ENCODE results near the gene COPS3.

The COPS3 gene

DNA sequence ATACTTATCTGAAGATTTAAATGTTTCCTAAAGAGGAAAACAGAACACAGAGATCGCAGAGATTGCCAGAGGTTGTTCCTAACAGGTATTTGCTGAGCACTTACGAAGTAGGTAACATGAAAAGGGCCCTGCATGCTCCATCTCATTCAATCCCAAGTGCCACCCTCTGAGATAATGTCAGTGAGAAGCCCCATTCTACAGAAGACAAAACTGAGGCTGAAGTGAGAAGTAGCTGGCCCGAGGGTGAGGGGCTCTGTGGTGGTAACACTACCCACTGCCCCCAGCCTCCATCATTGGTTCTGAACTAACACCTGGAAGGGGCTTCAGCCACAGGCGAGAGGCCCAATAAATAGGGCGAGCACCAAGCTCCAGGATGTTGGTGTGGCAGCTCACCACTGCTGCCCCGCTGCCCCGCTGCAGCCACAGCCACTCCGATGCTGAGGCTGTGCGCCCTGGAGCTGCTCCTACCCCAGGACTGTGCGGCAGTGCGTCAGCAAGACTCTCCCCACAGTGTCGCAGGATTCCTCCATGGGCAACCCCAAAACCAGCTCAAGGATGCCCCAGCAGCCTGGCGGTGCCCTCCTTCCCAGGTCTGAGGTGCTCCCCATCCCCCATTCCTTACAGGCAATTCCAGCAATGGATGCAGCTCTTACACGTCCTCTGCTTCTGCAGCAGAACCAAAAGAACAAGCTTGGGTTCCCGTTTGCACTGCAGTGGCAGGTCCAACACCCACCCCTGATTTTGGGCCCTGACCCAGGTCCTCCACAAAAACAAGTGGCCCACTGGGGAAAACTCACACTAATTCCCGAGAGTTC lies 54.4 kb downstream of the COPS3 start:
- DNase-seq (ENCODE audit: insufficient read length, low spot score) (no peak), FAIRE-seq (no peak)
- TF ChIP-seq POU2F2 (IDR thresholded peaks at IDR 0.05; ENCODE audit: low read depth, low read length): no peak
- TF ChIP-seq SPI1 (IDR thresholded peaks at IDR 0.05; ENCODE audit: low read depth, low read length): no peak
- TF ChIP-seq PAX5 (IDR thresholded peaks at IDR 0.05; ENCODE audit: insufficient read depth, low read length, severe bottlenecking): no peak
- TF ChIP-seq TAF1 (IDR thresholded peaks at IDR 0.05; ENCODE audit: low read depth, low read length): no peak
- TF ChIP-seq POLR2A (IDR thresholded peaks at IDR 0.05; ENCODE audit: low read depth, low read length): no peak
- TF ChIP-seq POLR2AphosphoS5 (IDR thresholded peaks at IDR 0.05; ENCODE audit: low read depth, low read length): no peak

DNA sequence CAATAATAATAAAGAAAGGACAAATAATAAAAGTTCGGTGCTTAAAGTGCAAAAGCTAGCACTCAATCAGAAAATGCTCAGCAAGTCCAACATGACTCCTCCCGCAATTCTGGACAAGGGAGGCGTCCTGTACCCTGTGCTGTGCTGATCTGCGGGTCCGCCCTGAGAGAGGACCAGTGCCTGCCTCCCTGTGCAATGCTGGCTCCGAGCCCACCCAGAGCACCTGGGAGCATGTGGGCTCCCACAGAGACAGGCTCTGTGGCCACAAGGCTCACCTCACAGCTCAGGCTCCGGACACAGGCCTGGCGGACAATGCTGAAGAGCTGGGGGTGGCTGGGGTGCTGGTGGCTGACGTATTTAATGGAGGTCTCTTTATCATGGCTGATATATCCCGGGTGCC lies 55.1 kb downstream of the COPS3 start:
- no peak for TF ChIP-seq POLR2AphosphoS5 (IDR thresholded peaks at IDR 0.05; ENCODE audit: low read depth, low read length)
- no peak for TF ChIP-seq TAF1 (IDR thresholded peaks at IDR 0.05; ENCODE audit: low read depth, low read length)
- TF ChIP-seq SPI1 (IDR thresholded peaks at IDR 0.05; ENCODE audit: low read depth, low read length): no peak
- no peak for TF ChIP-seq POLR2A (IDR thresholded peaks at IDR 0.05; ENCODE audit: low read depth, low read length)
- TF ChIP-seq PAX5 (IDR thresholded peaks at IDR 0.05; ENCODE audit: insufficient read depth, low read length, severe bottlenecking): no peak
- TF ChIP-seq POU2F2 (IDR thresholded peaks at IDR 0.05; ENCODE audit: low read depth, low read length): no peak
- DNase-seq (ENCODE audit: insufficient read length, low spot score) (no peak), FAIRE-seq (no peak)

DNA sequence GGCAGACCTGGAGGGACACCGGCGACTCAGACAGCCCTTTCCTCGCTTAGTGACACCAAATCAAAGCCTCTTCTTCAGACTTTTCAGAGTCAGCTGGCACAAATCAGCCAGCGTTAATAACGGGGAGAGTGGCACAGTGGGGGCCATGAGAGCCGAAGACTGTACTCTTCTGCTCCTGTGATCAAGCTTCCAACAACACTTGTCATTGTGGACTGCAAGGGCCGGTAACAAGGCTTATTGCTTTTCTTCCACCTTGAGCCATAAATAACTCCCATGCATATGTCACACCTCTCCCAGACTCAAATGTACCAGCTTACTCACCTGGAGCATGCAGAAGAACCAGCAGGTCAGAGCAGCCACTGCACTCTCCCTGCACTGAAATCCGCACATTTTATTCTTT lies 56.9 kb downstream of the COPS3 start:
- TF ChIP-seq POLR2AphosphoS5 (IDR thresholded peaks at IDR 0.05; ENCODE audit: low read depth, low read length) (no peak), SPI1 (IDR thresholded peaks at IDR 0.05; ENCODE audit: low read depth, low read length) (no peak), PAX5 (IDR thresholded peaks at IDR 0.05; ENCODE audit: insufficient read depth, low read length, severe bottlenecking) (no peak), TAF1 (IDR thresholded peaks at IDR 0.05; ENCODE audit: low read depth, low read length) (no peak), POU2F2 (IDR thresholded peaks at IDR 0.05; ENCODE audit: low read depth, low read length) (no peak), POLR2A (IDR thresholded peaks at IDR 0.05; ENCODE audit: low read depth, low read length) (no peak)
- DNase-seq (ENCODE audit: insufficient read length, low spot score): no peak
- FAIRE-seq: no peak

DNA sequence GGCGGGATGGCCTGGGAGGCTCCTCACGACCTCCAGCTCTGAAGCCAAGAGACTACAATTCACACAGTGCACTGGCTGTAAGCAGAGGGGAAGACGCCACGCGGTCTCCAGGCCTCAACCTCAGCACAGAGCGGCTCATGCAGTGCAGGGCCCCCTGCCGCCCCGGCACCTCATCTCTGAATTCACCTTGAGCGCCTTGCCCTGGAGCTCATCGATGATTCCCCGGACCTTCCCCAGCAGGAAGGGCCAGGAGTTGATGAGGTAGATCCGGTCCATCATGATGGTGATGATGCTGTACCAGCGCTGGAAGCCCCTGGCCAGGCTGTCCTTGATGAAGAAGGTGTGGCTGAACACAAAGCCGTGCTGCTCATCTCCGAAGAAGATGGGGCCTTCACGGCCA lies 57.3 kb downstream of the COPS3 start:
- DNase-seq (ENCODE audit: insufficient read length, low spot score) (no peak), FAIRE-seq (no peak)
- TF ChIP-seq SPI1 (IDR thresholded peaks at IDR 0.05; ENCODE audit: low read depth, low read length) (no peak), PAX5 (IDR thresholded peaks at IDR 0.05; ENCODE audit: insufficient read depth, low read length, severe bottlenecking) (no peak), POLR2AphosphoS5 (IDR thresholded peaks at IDR 0.05; ENCODE audit: low read depth, low read length) (no peak), TAF1 (IDR thresholded peaks at IDR 0.05; ENCODE audit: low read depth, low read length) (no peak), POU2F2 (IDR thresholded peaks at IDR 0.05; ENCODE audit: low read depth, low read length) (no peak), POLR2A (IDR thresholded peaks at IDR 0.05; ENCODE audit: low read depth, low read length) (no peak)

DNA sequence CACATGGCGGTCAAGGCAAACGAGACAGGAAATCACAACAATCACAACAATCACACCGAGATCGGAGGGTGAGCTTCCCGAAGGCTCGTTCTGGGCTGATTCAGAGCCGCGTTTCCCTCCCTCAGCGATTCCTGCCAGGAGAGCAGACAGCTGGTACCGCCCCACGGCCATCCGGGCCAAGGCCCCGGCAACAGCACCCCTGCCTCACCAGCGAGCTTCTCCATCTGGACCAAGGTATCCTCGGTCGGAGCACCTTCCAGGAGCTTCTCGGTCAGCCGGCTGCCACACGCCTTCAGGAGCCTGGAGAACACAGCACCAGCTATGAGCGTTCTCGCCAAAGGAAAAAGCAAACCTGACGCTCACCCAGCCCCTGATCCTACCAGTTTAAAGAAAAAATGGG lies 59.7 kb downstream of the COPS3 start:
- FAIRE-seq (no peak), DNase-seq (ENCODE audit: insufficient read length, low spot score) (no peak)
- TF ChIP-seq POLR2A (IDR thresholded peaks at IDR 0.05; ENCODE audit: low read depth, low read length) (no peak), SPI1 (IDR thresholded peaks at IDR 0.05; ENCODE audit: low read depth, low read length) (no peak), POU2F2 (IDR thresholded peaks at IDR 0.05; ENCODE audit: low read depth, low read length) (no peak), POLR2AphosphoS5 (IDR thresholded peaks at IDR 0.05; ENCODE audit: low read depth, low read length) (no peak), PAX5 (IDR thresholded peaks at IDR 0.05; ENCODE audit: insufficient read depth, low read length, severe bottlenecking) (no peak), TAF1 (IDR thresholded peaks at IDR 0.05; ENCODE audit: low read depth, low read length) (no peak)

DNA sequence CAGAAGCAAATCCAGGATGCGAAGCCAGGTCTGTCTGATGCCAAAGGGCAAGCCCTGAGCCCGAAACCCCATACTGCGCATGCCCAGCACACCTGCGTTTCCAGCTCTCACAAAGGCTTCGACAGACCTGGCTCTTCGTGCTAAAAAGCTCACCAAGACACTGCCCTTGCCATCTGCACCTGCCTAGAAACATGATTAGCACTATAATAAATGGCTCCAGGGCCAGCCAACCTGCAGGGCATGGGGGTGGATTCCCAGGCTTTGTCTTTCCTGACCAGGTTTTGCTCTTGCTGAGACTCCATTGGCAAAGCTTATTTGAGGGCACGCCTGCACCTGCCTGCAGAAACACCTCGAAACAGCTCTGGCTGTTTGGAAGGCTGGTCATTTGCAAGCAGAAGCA lies 60.5 kb downstream of the COPS3 start:
- FAIRE-seq: no peak
- TF ChIP-seq SPI1 (IDR thresholded peaks at IDR 0.05; ENCODE audit: low read depth, low read length) (no peak), POLR2AphosphoS5 (IDR thresholded peaks at IDR 0.05; ENCODE audit: low read depth, low read length) (no peak), PAX5 (IDR thresholded peaks at IDR 0.05; ENCODE audit: insufficient read depth, low read length, severe bottlenecking) (no peak), POU2F2 (IDR thresholded peaks at IDR 0.05; ENCODE audit: low read depth, low read length) (no peak), TAF1 (IDR thresholded peaks at IDR 0.05; ENCODE audit: low read depth, low read length) (no peak), POLR2A (IDR thresholded peaks at IDR 0.05; ENCODE audit: low read depth, low read length) (no peak)

DNA sequence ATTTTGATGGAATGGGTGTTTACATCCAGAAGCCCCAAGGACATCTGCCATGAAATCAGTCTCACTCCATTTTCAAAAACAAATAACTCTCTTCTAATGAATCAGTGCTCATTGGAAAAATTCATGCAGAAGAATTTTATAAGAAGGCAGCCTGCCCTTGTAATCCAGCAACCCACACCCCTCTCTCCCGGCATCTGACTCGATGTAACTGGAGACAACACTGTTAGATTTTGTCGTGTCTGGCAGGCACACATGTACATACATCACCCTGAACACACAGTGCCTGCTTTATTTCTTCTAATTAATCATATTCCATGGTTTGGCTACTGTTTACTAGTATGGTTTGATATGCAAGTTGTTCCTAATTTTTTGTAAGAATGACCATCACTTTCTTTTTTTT lies 63.1 kb downstream of the COPS3 start:
- no peak for DNase-seq (ENCODE audit: insufficient read length, low spot score)
- FAIRE-seq: no peak
- TF ChIP-seq PAX5 (IDR thresholded peaks at IDR 0.05; ENCODE audit: insufficient read depth, low read length, severe bottlenecking): no peak
- TF ChIP-seq TAF1 (IDR thresholded peaks at IDR 0.05; ENCODE audit: low read depth, low read length): no peak
- TF ChIP-seq POLR2A (IDR thresholded peaks at IDR 0.05; ENCODE audit: low read depth, low read length): no peak
- no peak for TF ChIP-seq POLR2AphosphoS5 (IDR thresholded peaks at IDR 0.05; ENCODE audit: low read depth, low read length)
- no peak for TF ChIP-seq POU2F2 (IDR thresholded peaks at IDR 0.05; ENCODE audit: low read depth, low read length)
- no peak for TF ChIP-seq SPI1 (IDR thresholded peaks at IDR 0.05; ENCODE audit: low read depth, low read length)

More for the DNA sequence above, 60.5 kb downstream of the COPS3 start:
- no peak for DNase-seq (ENCODE audit: insufficient read length, low spot score)

DNA sequence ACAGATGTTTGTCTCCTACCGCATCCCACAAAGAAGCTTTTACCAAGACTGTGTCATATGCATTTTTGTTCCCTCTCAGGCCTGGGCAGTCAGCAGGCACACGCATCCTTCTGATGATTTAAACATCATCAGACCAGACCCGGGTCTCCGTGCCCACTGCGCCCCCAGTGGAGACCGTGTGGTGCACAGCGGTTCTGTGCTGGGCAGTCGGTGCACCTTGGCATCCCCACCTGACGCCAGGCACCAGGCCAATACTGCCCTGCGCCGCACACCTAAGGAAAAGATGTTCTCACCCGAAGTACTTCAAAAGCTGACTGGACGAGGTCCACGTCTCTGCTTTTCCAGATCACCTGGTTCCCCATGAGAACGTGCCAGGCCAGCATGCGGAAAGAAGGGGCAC lies 64.3 kb downstream of the COPS3 start:
- DNase-seq (ENCODE audit: insufficient read length, low spot score): no peak
- FAIRE-seq: no peak
- no peak for TF ChIP-seq TAF1 (IDR thresholded peaks at IDR 0.05; ENCODE audit: low read depth, low read length)
- TF ChIP-seq POLR2AphosphoS5 (IDR thresholded peaks at IDR 0.05; ENCODE audit: low read depth, low read length): no peak
- no peak for TF ChIP-seq PAX5 (IDR thresholded peaks at IDR 0.05; ENCODE audit: insufficient read depth, low read length, severe bottlenecking)

DNA sequence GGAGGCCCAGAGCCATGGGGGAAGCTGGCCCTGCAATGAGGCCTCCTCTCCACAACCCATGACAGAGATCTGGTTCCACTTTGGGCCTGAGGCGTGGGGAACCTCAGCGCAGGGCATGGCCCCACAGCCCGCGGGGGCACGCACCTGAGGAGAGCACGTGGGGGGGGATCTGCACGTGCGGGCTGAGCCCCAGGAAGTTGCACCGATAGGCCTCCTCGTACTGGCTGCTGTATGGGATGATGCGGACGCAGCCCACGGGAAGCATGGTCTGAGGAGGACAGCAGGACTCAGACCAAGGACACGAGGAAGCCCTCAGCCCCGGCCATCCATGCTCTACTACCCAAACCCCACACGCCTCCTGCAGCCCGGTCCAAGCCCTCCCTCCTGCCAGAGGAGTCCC lies 64.8 kb downstream of the COPS3 start:
- TF ChIP-seq POLR2A (IDR thresholded peaks at IDR 0.05; ENCODE audit: low read depth, low read length) (no peak), PAX5 (IDR thresholded peaks at IDR 0.05; ENCODE audit: insufficient read depth, low read length, severe bottlenecking) (no peak), TAF1 (IDR thresholded peaks at IDR 0.05; ENCODE audit: low read depth, low read length) (no peak), POLR2AphosphoS5 (IDR thresholded peaks at IDR 0.05; ENCODE audit: low read depth, low read length) (no peak), POU2F2 (IDR thresholded peaks at IDR 0.05; ENCODE audit: low read depth, low read length) (no peak), SPI1 (IDR thresholded peaks at IDR 0.05; ENCODE audit: low read depth, low read length) (no peak)
- no peak for DNase-seq (ENCODE audit: insufficient read length, low spot score)
- no peak for FAIRE-seq
